ENCODE data around the gene ATP1A1. TPM values are rescaled to one million over a fixed set of nuclear protein-coding genes. Genes with fewer than 3 reads are reported as not detected.

ATP1A1 gene
- total RNA-seq, 1 experiment from 2014 or later = 181 TPM

- no peak overlapping the region for H3K9ac ChIP-seq (ENCODE audit: low read length)
- H3K79me2 ChIP-seq (ENCODE audit: low read length) = peaks cover 21% of the 10 kb centered on the region
- no peaks in the 10 kb centered on the region for H3K9me3 ChIP-seq (ENCODE audit: low read length)
- H3K4me1 ChIP-seq (ENCODE audit: insufficient read depth, low read length) = no peaks in the 10 kb centered on the region
- POLR2A ChIA-PET (ENCODE audit: unreplicated experiment) = no interaction called here
- H3K27ac ChIP-seq (ENCODE audit: low read length) = no peak overlapping the region
- no TSS peak for BruUV-seq (replicated peaks)
- CTCF ChIA-PET = no interaction called here
- intact Hi-C loops (cut with micrococcal nuclease) = no loop called here
- no peak for ATAC-seq
- peaks cover 12% of the 10 kb centered on the region for H4K20me1 ChIP-seq (ENCODE audit: low read length)
- no peak for DNase-seq
- TF ChIP-seq EZH2 (IDR thresholded peaks at IDR 0.05; ENCODE audit: low read length, unreplicated experiment) (no peak), CTCF (conservative IDR thresholded peaks at IDR 0.05; ENCODE audit: low read depth, low read length) (no peak), EZH2phosphoT487 (IDR thresholded peaks at IDR 0.05; ENCODE audit: borderline replicate concordance, low read length) (no peak)
- H3K4me2 ChIP-seq (ENCODE audit: low read length) = no peak overlapping the region
- no peaks in the 10 kb centered on the region for H3K9me2 ChIP-seq (replicated peaks; ENCODE audit: low read length)
- no peak overlapping the region for H2AFZ ChIP-seq (ENCODE audit: low read length)
- no peak overlapping the region for H3K4me3 ChIP-seq (ENCODE audit: low read length)
- H3F3A ChIP-seq (ENCODE audit: low read length, unreplicated experiment) = no peaks in the 10 kb centered on the region
- no peaks in the 10 kb centered on the region for H3K27me3 ChIP-seq (ENCODE audit: low read length)
- peaks cover 81% of the 10 kb centered on the region for H3K36me3 ChIP-seq (ENCODE audit: low read depth, low read length)
These were observed 14.5 kb downstream of the ATP1A1 start for GRCh38 chr1:116387551-116387950.

DNA sequence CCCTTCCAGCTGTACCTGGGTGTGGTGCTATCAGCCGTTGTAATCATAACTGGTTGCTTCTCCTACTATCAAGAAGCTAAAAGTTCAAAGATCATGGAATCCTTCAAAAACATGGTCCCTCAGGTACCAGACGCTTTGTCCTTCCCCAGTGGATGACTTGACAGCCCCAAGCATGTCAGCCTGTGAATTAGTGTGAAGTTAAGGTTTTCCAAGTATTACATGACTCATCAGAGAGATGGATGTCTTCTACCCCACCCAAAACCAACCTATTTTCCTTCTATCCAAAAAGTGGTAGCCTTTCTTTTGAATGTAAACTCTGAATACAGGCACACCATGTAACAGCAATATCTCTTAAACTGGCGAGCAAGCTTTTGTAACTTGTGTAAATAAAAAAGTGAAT is 15.1 kb downstream of the ATP1A1 start:
- H3K79me2 ChIP-seq (ENCODE audit: low read length) = peaks cover 15% of the 10 kb centered on the region
- BruUV-seq (replicated peaks) = no TSS peak
- no peak overlapping the region for H3K4me2 ChIP-seq (ENCODE audit: low read length)
- H3K4me3 ChIP-seq (ENCODE audit: low read length) = no peak overlapping the region
- H3K27ac ChIP-seq (ENCODE audit: low read length) = no peak overlapping the region
- peaks cover 86% of the 10 kb centered on the region for H3K36me3 ChIP-seq (ENCODE audit: low read depth, low read length)
- no peaks in the 10 kb centered on the region for H3K9me2 ChIP-seq (replicated peaks; ENCODE audit: low read length)
- H2AFZ ChIP-seq (ENCODE audit: low read length) = no peak overlapping the region
- H3K4me1 ChIP-seq (ENCODE audit: insufficient read depth, low read length) = no peaks in the 10 kb centered on the region
- no peak overlapping the region for H3K9ac ChIP-seq (ENCODE audit: low read length)
- intact Hi-C loops (cut with micrococcal nuclease) = no loop called here
- DNase-seq = no peak
- no peaks in the 10 kb centered on the region for H3K9me3 ChIP-seq (ENCODE audit: low read length)
- no peaks in the 10 kb centered on the region for H3K27me3 ChIP-seq (ENCODE audit: low read length)
- CTCF ChIA-PET = no interaction called here
- peaks cover 8% of the 10 kb centered on the region for H4K20me1 ChIP-seq (ENCODE audit: low read length)
- no peaks in the 10 kb centered on the region for H3F3A ChIP-seq (ENCODE audit: low read length, unreplicated experiment)
- POLR2A ChIA-PET (ENCODE audit: unreplicated experiment) = no interaction called here
- no peak for TF ChIP-seq CTCF (conservative IDR thresholded peaks at IDR 0.05; ENCODE audit: low read depth, low read length)
- no peak for TF ChIP-seq EZH2phosphoT487 (IDR thresholded peaks at IDR 0.05; ENCODE audit: borderline replicate concordance, low read length)
- TF ChIP-seq EZH2 (IDR thresholded peaks at IDR 0.05; ENCODE audit: low read length, unreplicated experiment) = no peak
- ATAC-seq = no peak

DNA sequence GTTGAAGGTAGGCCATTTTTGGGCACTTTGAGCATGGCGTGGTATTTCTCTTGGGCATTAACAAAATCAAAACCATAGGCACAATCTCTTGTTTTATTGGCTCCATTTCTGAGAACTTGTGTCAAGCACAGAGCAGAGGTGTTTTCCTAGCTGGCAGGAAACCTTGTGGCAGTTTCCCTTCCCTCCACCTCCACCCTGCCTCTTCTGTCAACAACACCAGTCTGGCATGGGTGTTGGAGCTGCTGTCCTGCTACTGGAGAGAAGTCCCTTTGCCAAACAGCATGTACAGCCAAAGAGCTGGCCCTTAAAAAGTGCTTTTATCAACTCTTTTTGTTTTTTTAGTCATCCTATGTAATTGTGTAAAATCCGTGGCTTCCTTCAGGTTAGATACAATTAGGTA is 16.0 kb downstream of the ATP1A1 start:
- peaks cover 91% of the 10 kb centered on the region for H3K36me3 ChIP-seq (ENCODE audit: low read depth, low read length)

More for the DNA sequence above, 16.0 kb downstream of the ATP1A1 start:
- intact Hi-C loops (cut with micrococcal nuclease) = no loop called here
- Histone ChIP-seq H3K9me2 (replicated peaks; ENCODE audit: low read length) (no peaks in the 10 kb centered on the region), H3K27me3 (ENCODE audit: low read length) (no peaks in the 10 kb centered on the region), H2AFZ (ENCODE audit: low read length) (no peak overlapping the region), H3K9me3 (ENCODE audit: low read length) (no peaks in the 10 kb centered on the region), H3K27ac (ENCODE audit: low read length) (no peak overlapping the region), H3K4me3 (ENCODE audit: low read length) (no peak overlapping the region), H3K4me2 (ENCODE audit: low read length) (no peak overlapping the region), H3K79me2 (ENCODE audit: low read length) (peaks cover 6% of the 10 kb centered on the region), H3K9ac (ENCODE audit: low read length) (no peak overlapping the region), H4K20me1 (ENCODE audit: low read length) (no peaks in the 10 kb centered on the region), H3F3A (ENCODE audit: low read length, unreplicated experiment) (no peaks in the 10 kb centered on the region), H3K4me1 (ENCODE audit: insufficient read depth, low read length) (no peaks in the 10 kb centered on the region)
- no peak for ATAC-seq
- DNase-seq = no peak
- ChIA-PET POLR2A (ENCODE audit: unreplicated experiment) (interaction anchor here (0.5 kb wide), 1 partner anchor 357 kb away, joined by 4 read pairs; no protein-coding TSS in a partner anchor), CTCF (no interaction called here)
- TSS peak; percentile 48 for BruUV-seq (replicated peaks)
- no peak for TF ChIP-seq EZH2phosphoT487 (IDR thresholded peaks at IDR 0.05; ENCODE audit: borderline replicate concordance, low read length)
- TF ChIP-seq EZH2 (IDR thresholded peaks at IDR 0.05; ENCODE audit: low read length, unreplicated experiment) = no peak
- TF ChIP-seq CTCF (conservative IDR thresholded peaks at IDR 0.05; ENCODE audit: low read depth, low read length) = no peak

All from PC-3 (cell line).